GM21447 (cell line): ENCODE data around the gene ICOSLG.
"Not testable (repeated sequence)": the region's sequence is repeated elsewhere in the genome, so short reads cannot be mapped to it uniquely, and the experiment has no call there.

Experiments
- ATAC-seq: cut with Tn5 transposase; IDR thresholded peaks from one replicate; pipeline ENCODE4 v1.9.1; 2021; ENCODE audit not compliant: unreplicated experiment

The ICOSLG gene

DNA sequence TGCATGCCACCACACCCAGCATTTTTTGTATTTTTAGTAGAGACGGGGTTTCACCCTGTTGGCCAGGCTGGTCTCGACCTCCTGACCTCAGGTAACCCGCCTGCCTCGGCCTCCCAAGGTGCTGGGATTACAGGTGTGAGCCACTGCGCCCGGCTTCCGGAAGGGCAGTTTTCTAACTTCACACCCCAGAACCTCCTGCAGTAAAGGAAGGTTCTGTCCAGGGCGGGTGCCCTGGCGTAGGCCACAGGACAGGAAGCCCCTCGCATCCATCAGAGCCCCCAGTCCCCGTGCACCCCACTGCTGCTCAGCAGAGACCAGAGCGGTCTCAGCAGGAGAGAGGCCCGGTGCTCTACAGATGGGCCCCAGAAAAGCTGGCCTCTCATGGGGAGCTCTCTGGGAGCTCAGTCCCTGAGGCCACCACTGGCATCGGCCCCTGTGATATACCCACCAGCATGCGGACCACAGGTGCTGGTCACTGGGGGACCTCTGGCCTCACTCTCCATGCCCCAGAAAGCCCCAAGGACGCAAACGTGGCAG lies 25.1 kb upstream of the ICOSLG start:
- no peak for ATAC-seq

DNA sequence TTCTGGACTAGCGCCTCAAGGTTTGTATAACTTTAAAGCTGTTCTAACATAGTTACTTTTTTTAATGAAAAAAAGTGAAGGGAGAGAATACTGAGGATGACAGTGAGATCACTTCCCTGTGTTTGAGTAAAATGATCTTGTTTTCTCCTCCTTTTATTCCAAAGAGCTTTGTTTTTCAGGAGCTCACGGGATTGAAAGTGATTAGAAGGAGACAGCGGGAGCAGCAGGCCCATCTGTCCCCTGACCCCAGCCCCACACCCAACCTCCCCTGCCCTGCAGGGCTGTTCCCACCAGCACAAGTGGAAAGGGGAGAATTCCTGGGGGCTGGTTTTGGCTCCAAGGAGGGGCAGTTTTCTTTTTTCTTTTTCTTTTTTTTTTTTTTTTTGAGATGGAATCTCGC lies 23.0 kb upstream of the ICOSLG start:
- ATAC-seq, result no peak

DNA sequence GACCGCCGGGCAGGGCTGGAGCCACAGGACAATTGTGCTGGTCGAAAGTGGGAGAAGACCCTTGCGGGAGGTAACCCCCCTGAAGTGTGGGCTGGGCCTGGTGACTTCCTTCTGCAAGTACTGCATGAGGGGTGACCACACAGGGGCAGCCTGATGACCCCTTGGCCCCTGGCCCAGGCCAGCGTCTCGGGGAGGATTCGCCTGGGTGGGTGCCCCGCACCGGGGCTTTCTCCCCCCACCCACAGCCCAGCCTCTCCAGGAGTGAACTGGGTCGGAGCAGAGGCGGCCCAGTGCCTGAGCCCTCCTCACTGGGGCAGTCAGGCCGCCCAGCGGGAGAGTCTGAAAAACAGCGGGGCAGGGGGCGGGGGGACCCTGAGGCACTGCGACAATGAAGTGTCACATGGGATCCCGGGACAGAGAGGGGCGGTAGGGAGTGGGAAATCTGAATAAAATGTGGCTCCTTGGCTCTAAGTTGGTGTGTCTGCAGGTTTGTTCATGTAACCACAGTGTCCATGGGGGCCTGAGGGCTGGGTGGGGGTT lies 22.5 kb upstream of the ICOSLG start:
- ATAC-seq, result no peak

DNA sequence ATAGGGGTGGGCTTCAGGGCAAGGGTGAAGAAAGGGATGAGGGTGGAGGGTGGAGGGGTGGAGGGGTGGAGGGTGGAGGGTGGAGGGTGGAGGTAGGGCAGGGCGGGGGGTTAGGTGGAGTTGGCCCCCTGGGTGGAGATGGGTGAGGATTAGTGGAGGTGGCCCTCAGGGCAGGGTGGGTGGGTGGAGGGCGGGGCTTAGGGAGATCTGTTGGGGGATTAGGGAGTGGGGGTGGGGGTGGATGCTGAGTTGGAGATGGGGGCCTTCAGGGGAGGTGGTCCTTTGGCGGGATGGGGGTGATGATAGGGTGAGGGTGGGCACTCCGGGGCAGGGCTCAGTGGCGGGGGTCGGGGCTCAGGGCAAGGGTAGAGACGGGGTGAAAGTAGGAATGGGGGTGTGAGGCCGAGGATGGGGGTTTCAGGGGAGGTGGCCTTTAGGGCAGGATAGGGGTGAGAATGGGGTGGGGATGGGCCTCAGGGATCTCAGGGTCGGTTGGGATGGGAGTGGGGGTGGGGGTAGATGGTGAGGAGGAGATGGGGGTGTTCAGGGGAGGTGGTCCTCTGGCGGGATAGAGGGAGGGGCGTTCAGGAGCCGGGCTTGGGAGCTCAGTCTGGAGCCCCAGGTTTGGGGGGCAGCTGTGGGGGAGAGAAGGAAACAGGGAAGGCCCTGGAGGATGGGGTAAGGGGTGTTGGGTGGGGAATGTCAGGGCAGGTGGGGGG lies 21.8 kb upstream of the ICOSLG start:
- ATAC-seq, result no peak

DNA sequence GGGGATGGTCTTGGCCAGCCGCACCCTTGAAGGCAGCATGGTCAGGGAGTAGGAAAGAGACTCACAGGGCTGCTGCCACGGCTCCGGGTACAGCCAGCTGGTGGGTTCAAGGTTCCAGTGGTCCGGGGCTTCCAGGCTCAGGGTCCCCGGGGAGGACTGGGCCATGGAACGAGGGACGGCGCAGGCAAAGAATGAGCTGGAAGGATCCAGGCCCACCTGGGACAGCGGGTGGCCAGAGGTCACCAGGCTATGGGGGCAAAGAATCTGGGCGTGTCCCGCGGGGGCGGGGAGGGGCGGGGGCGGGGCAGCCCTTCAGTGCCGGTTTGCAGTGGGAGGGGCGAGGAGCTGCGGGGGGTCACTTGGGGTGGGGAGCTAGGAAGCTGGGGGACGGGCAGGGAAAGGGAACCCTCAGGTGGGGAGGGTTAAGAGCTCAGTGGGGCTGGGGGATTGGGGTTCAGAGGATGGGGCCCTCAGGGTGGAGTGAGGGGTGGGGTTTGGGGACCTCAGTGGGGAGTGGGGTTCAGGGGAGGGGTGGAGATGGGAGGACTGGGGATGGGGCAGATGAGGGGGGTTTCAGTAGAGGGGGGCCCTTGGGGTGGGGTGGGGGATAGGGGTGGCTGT lies 21.0 kb upstream of the ICOSLG start, which contains the start of gene DNMT3L:
TSS of gene DNMT3L (minus strand) at position 223 of the 621 bp plus-strand sequence. CDS start 638 bp downstream, outside the sequence.
- ATAC-seq, result no peak

DNA sequence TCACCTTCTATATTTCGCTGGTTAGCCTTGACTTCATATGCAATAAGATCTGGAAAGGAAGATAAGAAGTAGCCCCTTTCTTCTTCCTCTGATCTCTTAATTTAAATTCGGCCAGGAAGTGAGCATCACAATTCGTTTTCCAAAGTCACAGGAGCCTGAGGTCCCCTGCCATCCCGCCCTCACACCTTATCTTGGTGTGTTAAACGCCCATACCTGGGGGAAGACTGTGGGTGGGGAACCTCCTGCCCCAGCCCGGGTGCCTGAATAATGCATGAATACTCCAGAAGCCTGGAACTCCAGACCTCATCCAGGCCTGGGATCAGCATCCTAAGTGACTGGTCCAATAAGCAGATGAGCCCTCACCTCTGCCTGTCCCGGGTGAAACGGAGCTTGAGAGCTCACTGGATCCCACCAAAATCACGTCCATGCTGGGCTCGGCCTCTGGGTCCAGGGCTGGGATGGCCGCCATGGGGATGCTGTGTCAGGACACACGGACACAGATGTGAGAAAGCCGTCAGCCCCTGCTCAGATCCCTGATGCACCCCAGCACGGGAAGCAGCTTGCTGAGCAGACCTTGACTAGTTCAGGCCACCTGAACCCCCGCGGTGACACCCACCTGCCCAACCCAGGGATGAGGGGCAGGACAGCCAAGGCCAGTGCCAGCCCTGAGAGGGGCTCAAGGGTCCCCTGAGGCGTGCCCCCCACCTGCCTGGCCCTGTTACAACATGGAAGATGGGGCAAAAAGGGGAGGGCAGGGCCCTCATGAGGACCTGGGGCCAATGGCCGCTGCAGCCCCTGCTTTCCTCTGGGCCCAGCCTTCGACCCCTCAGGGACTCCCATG lies 20.3 kb upstream of the ICOSLG start:
- ATAC-seq, result no peak

DNA sequence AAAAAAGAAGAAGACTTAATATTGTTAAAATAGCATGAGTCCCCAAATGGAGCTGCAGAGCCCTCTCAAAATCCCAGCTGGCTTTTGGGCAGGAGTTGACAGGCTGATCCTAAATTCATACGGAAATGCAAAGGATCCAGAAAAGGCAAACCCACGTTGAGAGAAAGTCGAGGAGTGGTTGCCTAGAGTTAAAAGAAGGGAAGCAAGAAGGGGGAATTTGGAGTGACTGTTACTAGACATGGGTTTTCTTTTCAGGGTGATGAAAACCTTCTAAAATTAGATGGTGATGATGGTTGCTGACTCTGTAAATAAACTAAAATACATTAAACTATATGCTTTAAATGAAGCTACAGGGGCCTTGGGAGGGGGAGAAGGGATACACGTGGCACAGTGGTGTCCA lies 19.3 kb upstream of the ICOSLG start:
- no peak for ATAC-seq

DNA sequence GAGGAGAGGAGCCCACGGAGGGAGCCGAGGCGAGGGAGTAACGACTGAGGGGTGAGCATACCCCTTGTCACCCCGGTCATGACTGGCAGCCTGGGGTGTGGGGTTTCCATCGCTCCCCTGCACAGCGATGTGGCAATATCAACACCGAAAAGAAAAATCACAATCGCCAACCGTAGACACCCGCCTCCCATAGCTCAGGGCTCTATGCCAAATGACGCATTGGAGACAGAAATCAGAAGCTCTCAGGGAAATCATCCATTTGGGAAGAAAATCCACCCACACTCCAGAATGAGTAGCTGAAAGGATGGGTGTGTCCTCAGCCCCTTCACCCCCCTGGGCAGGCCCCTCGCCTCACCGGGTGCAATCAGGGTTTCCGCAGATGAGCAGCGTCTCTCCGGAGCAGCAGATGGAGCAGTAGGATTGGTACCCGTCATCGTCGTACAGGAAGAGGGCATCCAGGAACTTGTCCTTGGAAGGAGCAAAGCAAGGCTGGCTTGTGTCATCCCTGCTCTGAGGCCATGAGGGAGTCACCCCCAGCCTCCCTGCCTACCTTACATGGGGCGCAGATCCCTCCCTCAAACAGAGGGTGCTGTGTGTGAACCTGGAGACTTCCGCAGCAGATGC lies 18.5 kb upstream of the ICOSLG start:
- ATAC-seq, result no peak

DNA sequence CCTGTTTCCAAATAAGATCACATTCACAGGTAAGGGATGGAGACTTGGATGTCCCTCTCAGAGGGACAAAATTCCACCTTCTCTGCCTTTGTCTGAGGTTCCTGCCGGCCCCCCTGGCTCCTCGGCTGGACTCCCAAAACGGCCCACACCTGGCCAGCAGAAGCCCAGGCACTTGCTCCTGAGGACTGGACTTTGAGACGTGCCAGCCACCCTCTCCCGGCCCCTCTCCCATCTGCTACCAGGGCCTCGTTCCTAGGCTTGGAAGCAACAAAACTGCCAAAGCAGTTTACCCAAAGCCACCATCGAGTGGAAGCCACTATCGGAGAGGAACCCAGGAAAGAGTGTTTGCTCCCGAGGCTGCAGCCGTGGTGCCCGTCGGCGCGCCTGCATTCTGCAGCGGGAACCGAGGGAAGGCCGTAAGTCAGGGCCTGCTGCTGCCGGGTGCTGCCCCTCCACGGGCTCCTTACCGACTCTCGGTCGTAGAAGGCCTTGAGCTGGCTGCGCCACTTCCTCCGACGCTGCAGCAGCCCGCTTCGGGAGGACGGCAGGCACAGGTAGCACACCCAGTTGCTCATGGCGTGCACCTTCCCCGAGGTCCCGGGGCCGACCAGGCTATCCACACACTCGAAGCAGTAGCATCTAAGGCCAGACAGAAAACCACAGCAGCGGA lies 17.4 kb upstream of the ICOSLG start:
- no peak for ATAC-seq

DNA sequence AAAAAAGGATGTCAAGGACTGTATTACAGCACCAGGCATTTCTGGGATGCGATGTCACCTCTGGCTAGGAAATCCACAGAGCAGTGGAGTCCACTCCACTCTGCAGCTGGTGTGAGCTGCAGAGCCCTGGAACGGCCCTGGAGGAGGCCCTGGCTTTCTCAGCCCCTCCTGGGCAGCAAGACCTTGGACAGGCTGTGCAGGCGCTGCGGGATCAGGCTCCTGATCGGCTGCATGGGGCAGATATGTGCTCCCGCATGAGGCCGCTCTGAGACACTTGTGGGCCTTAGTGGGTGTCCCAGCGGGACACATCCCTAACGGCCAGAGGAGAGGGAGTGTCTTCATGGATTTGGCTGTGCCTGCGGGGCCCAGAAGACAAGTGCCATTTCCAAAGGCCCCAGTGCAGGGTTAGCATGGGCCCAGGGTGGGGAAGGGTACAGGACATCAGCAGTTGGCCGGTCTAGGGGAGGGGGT lies 14.8 kb upstream of the ICOSLG start:
- ATAC-seq, result no peak

DNA sequence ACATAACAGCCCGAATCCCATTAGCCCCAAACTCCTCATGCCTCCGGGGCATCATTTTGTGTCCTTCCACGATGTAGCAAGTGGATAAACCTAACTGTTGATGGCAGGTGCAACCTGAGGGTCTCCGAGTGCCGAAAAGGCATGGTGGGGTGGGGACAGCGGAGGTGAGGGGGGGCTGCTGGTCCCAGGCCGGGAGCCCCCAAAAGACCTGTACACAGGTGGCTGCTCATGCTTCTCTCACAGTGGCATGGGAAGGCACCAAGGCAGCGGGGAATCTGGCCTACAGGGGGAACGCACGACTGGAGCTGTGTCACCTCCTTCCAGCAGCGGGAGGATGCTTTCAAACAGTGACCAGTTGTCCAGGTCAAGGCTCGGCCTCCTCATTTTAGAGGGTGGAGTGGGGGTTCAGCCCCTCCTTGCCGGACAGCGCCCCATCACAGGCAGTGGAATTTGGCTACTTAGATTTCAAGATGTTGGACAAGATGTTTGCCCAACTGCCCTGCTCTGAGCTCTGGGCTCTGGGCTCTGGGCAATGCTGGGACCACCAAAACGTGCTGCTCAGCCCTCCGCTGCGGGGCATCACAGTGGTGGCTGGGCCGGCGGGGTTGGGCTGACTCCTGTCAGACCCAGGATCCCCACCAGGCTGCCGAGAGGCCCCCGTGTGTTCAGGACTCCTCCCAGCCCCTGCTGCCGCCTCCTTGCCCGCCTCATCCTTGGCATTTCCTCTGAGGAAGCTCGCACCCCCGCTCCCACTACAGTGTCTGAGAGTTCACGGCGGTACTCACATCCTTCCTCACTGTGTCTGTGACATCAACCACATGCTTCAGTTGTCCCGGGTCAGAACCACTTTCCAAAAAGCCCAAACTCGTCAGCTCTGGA lies 13.3 kb upstream of the ICOSLG start:
- no peak for ATAC-seq

DNA sequence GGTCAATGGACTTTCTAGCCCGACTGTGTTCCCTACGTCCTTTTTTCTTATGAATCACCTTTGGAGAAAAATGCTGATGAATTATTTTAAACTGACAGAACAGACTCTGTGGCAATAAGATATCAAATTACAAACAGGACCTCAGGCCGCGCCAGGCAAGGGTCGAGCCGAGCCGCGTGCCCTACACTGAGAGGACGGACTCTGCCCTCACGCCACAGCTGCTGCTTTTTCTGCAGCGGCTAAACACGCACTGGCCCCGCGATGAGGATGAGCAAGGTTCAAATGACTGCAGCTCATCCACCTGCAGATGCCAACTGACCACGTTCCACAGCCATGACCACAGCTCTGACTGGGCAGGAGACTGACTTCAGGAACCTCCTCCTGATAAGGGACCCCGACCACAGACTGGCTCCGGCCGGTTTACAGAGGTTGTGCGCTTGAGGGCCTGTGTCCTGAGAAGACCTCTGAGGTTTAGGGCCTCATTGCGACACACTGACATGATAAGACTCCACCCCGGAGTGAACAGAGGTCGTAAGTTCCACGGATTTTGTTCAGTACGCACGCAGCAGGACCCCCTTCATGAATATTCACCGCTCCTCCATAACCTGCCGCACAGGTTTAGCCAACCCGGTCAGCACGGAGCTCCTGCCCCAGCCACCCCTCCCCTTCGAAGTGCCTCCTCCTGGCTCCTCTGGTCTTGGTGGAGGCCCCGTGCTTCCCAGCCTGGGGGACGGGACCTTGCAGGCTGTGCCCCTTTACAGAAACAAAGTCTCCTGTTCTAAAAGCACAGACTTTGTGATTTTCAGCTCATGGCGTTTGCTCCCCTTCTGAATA lies 8.7 kb upstream of the ICOSLG start:
- not testable (repeated sequence) for ATAC-seq

DNA sequence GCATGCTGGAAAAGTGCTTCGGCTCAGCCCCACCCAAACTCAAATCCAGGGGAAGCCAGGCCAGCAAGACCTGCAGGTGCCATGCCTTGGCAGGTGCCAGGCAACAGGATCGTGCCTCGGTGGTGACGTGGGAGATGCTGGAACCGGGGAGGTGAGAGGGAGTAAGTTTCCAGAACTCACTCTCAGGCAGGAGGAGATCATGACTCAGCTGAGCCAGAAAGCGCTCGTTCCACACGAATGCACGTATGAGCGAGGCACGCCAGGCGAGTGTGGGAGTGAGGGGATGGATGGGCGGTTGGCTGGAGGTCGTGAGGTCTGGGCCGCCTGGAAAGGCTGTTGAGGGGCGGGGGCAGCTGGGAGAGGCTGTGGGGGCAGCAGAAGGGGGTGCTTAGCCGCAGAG lies 7.2 kb upstream of the ICOSLG start:
- not testable (repeated sequence) for ATAC-seq

DNA sequence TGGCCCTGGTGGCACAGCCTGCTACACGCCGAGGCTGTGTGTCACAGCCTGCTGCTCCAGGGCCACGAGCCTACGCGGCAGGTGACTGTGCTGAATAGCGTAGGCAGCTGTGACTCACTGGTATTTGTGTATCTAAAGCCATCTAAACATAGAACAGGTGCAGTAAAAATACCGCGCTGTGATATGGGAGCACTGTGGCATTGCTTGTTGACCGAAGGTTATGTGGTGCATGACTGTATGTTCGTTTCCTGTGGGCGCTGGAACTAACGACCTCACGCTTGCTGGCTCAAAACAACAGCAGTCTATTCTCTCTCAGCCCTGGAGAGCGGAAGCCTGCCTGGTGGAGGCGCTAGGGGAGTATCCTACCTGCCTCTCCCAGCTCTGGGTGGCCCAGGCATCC lies 3.2 kb upstream of the ICOSLG start:
- ATAC-seq, result peak; percentile 54

DNA sequence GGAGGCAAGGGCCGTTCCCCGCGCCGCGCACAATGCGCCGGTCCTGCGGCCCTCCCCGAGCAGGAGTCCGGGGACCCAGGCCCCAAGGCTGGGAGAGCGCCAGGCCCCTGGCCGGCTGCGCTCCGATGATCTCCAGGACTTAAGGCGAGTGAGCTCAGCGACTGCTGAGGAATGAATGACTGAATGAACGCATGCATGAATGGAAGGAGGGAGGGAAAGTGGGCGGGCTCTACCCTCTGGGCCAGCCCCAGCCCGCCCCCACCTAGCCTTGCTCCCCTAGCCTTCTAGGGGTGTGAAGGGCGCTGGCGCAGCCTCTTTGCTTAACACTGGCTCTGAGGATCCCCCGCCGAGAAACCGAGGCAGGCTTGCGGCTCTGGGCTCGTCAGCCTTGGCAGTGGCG lies 538 bp upstream of the ICOSLG start:
- ATAC-seq, result peak; percentile 38

DNA sequence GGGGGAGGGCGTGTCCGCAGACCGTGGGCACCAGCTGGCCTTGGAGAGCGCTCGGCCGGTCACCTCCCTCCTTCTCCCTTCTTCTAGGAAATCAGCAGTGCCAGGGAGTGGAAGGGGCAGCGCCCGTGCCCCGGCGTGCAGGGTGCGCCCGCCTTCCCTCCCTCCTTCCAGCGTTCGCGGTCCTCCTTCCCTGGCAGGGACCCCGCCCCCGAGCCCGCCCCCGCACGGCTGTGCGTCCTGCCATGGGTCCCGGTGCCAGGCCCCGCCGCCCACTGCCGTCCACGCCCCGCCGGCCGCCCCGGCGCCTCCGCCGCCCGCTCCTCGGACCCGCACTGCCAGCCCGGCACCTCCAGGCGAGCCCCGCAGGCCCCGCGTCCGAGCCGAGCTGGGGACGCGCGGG lies 390 bp downstream of the ICOSLG start:
- ATAC-seq, result not testable (repeated sequence)

DNA sequence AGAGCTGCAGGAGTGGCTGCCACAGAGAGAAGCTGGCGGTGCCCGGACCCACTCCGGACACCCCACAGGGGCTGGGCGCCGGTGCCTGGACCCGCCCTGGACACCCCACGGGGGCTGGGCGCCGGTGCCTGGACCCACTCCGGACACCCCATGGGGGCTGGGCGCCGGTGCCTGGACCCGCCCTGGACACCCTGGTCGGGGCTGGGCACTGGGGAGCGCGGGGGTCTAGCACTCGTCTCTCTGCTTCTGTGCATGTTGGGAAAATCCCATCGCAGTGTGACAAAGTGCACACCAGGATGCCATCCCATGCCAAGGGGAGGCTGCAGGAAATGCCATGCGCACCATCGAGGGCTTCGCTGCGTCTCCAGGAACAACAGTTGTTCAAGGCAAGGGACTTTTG lies 11.2 kb downstream of the ICOSLG start:
- not testable (repeated sequence) for ATAC-seq

DNA sequence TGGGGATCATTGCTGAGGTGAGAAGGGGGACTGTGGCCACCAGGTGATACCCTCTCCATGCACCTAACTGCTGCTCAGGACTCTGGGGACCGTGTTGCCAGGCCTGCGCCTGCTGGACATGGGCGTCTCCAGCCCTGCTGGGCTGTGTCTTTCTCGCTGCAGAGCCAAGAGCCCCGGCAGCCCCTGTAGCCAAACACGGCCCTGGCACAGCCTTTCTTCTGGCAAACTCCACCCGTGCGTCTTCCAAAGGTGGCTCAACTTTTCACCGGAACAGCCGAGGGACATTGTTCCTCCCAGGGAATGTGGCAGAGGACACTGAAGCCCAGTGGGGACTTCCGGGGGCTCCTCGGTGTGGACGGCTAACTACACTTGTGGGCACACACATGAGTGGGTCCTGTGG lies 12.6 kb downstream of the ICOSLG start:
- not testable (repeated sequence) for ATAC-seq
